ENCODE results near the gene PEMT.

Gene PEMT

GRCh38 chr17:17541640-17542001 lies 49.9 kb downstream of the PEMT start:
- H3K27ac Mint-ChIP-seq = no peak overlapping the region
- no peak overlapping the region for H3K4me3 Mint-ChIP-seq
- no peaks in the 10 kb centered on the region for H3K4me1 Mint-ChIP-seq (ENCODE audit: low read depth)
- no peaks in the 10 kb centered on the region for H3K36me3 Mint-ChIP-seq
- H3K9me3 Mint-ChIP-seq (ENCODE audit: low read depth) = no peaks in the 10 kb centered on the region
- no peaks in the 10 kb centered on the region for H3K27me3 Mint-ChIP-seq

- Mint-ChIP-seq H3K36me3 (no peaks in the 10 kb centered on the region), H3K4me3 (no peak overlapping the region), H3K9me3 (ENCODE audit: low read depth) (no peaks in the 10 kb centered on the region), H3K4me1 (ENCODE audit: low read depth) (no peaks in the 10 kb centered on the region), H3K27me3 (no peaks in the 10 kb centered on the region), H3K27ac (no peak overlapping the region)
Observed at GRCh38 chr17:17540935-17541639, 50.4 kb downstream of the PEMT start.

- no peaks in the 10 kb centered on the region for H3K4me1 Mint-ChIP-seq (ENCODE audit: low read depth)
- H3K27me3 Mint-ChIP-seq = no peaks in the 10 kb centered on the region
- H3K9me3 Mint-ChIP-seq (ENCODE audit: low read depth) = no peaks in the 10 kb centered on the region
- no peak overlapping the region for H3K4me3 Mint-ChIP-seq
- H3K36me3 Mint-ChIP-seq = no peaks in the 10 kb centered on the region
- no peak overlapping the region for H3K27ac Mint-ChIP-seq
Observed at GRCh38 chr17:17540278-17540906, 51.1 kb downstream of the PEMT start.

GRCh38 chr17:17539591-17539990 lies 51.9 kb downstream of the PEMT start:
- no peak overlapping the region for H3K4me3 Mint-ChIP-seq
- H3K9me3 Mint-ChIP-seq (ENCODE audit: low read depth) = no peaks in the 10 kb centered on the region
- H3K27ac Mint-ChIP-seq = no peak overlapping the region

GRCh38 chr17:17538417-17539391 lies 52.8 kb downstream of the PEMT start:
- Mint-ChIP-seq H3K9me3 (ENCODE audit: low read depth) (no peaks in the 10 kb centered on the region), H3K4me3 (no peak overlapping the region), H3K27me3 (no peaks in the 10 kb centered on the region), H3K27ac (no peak overlapping the region), H3K4me1 (ENCODE audit: low read depth) (no peaks in the 10 kb centered on the region), H3K36me3 (no peaks in the 10 kb centered on the region)

More at GRCh38 chr17:17539591-17539990, 51.9 kb downstream of the PEMT start:
- Mint-ChIP-seq H3K27me3 (no peaks in the 10 kb centered on the region), H3K4me1 (ENCODE audit: low read depth) (no peaks in the 10 kb centered on the region), H3K36me3 (no peaks in the 10 kb centered on the region)

- Mint-ChIP-seq H3K9me3 (ENCODE audit: low read depth) (no peaks in the 10 kb centered on the region), H3K27me3 (no peaks in the 10 kb centered on the region), H3K27ac (no peak overlapping the region), H3K4me3 (no peak overlapping the region), H3K4me1 (ENCODE audit: low read depth) (no peaks in the 10 kb centered on the region), H3K36me3 (no peaks in the 10 kb centered on the region)
Observed at GRCh38 chr17:17537311-17538099, 54.0 kb downstream of the PEMT start.

GRCh38 chr17:17536702-17537101 lies 54.8 kb downstream of the PEMT start:
- Mint-ChIP-seq H3K36me3 (no peaks in the 10 kb centered on the region), H3K27me3 (no peaks in the 10 kb centered on the region), H3K4me3 (no peak overlapping the region), H3K4me1 (ENCODE audit: low read depth) (no peaks in the 10 kb centered on the region), H3K9me3 (ENCODE audit: low read depth) (no peaks in the 10 kb centered on the region), H3K27ac (no peak overlapping the region)

- Mint-ChIP-seq H3K4me3 (no peak overlapping the region), H3K27me3 (no peaks in the 10 kb centered on the region), H3K9me3 (ENCODE audit: low read depth) (no peaks in the 10 kb centered on the region), H3K27ac (no peak overlapping the region), H3K36me3 (no peaks in the 10 kb centered on the region), H3K4me1 (ENCODE audit: low read depth) (no peaks in the 10 kb centered on the region)
Observed at GRCh38 chr17:17535957-17536356, 55.6 kb downstream of the PEMT start.

GRCh38 chr17:17533901-17534441 lies 57.5 kb downstream of the PEMT start:
- no peaks in the 10 kb centered on the region for H3K36me3 Mint-ChIP-seq
- no peaks in the 10 kb centered on the region for H3K9me3 Mint-ChIP-seq (ENCODE audit: low read depth)

GRCh38 chr17:17532991-17533390 lies 58.5 kb downstream of the PEMT start:
- no peaks in the 10 kb centered on the region for H3K4me1 Mint-ChIP-seq (ENCODE audit: low read depth)
- no peaks in the 10 kb centered on the region for H3K27me3 Mint-ChIP-seq
- no peak overlapping the region for H3K27ac Mint-ChIP-seq
- no peak overlapping the region for H3K4me3 Mint-ChIP-seq
- H3K9me3 Mint-ChIP-seq (ENCODE audit: low read depth) = no peaks in the 10 kb centered on the region
- no peaks in the 10 kb centered on the region for H3K36me3 Mint-ChIP-seq

More at GRCh38 chr17:17533901-17534441, 57.5 kb downstream of the PEMT start:
- Mint-ChIP-seq H3K4me1 (ENCODE audit: low read depth) (no peaks in the 10 kb centered on the region), H3K27ac (no peak overlapping the region), H3K27me3 (no peaks in the 10 kb centered on the region), H3K4me3 (no peak overlapping the region)

- no peak overlapping the region for H3K4me3 Mint-ChIP-seq
- no peaks in the 10 kb centered on the region for H3K4me1 Mint-ChIP-seq (ENCODE audit: low read depth)
- no peaks in the 10 kb centered on the region for H3K36me3 Mint-ChIP-seq
- H3K9me3 Mint-ChIP-seq (ENCODE audit: low read depth) = no peaks in the 10 kb centered on the region
- H3K27ac Mint-ChIP-seq = no peak overlapping the region
- H3K27me3 Mint-ChIP-seq = no peaks in the 10 kb centered on the region
Observed at GRCh38 chr17:17531156-17531555, 60.4 kb downstream of the PEMT start.

- Mint-ChIP-seq H3K9me3 (ENCODE audit: low read depth) (no peaks in the 10 kb centered on the region), H3K27me3 (no peaks in the 10 kb centered on the region), H3K4me3 (no peak overlapping the region), H3K4me1 (ENCODE audit: low read depth) (no peaks in the 10 kb centered on the region), H3K27ac (no peak overlapping the region), H3K36me3 (no peaks in the 10 kb centered on the region)
Observed at GRCh38 chr17:17528696-17529652, 62.5 kb downstream of the PEMT start.

- H3K27me3 Mint-ChIP-seq = no peaks in the 10 kb centered on the region
- H3K4me1 Mint-ChIP-seq (ENCODE audit: low read depth) = no peaks in the 10 kb centered on the region
- no peak overlapping the region for H3K4me3 Mint-ChIP-seq
- H3K9me3 Mint-ChIP-seq (ENCODE audit: low read depth) = no peaks in the 10 kb centered on the region
- H3K36me3 Mint-ChIP-seq = no peaks in the 10 kb centered on the region
- H3K27ac Mint-ChIP-seq = no peak overlapping the region
Observed at GRCh38 chr17:17527956-17528500, 63.5 kb downstream of the PEMT start.

Data from activated naive CD8-positive, alpha-beta T cell (primary cell).